Keratinocyte (primary cell): ENCODE data around the gene MCM3AP. TPM values are rescaled to one million over a fixed set of nuclear protein-coding genes. Genes with fewer than 3 reads are reported as not detected.

Experiments used
- DNase-seq: peaks from one replicate; pipeline ENCODE4 v3.0.0-alpha.2; 2011; ENCODE audit warnings: low read depth, missing footprints, low spot score
- FAIRE-seq: peaks from 2 replicates; lab custom pipeline; 2011; peaks lifted over from hg19 to GRCh38; lab: Jason Lieb, UNC
- H2AFZ ChIP-seq: 2 replicates; pipeline ENCODE4 v1.6.0; 2012; ENCODE audit warnings: low read length, control low read depth, inconsistent platforms; ENCODE audit not compliant: control insufficient read depth
- H3K27ac ChIP-seq: 2 replicates; pipeline ENCODE4 v1.5.1; 2011; ENCODE audit warnings: low read length; ENCODE audit not compliant: control insufficient read depth, insufficient read depth
- H3K27me3 ChIP-seq: 3 replicates; pipeline ENCODE4 v1.6.0; 2011; ENCODE audit warnings: low read length; ENCODE audit not compliant: control insufficient read depth, insufficient read depth; ENCODE audit errors: extremely low read depth
- H3K36me3 ChIP-seq, 2 experiments: 2 replicates in 1 of 2; 3 replicates in 1 of 2; pipeline ENCODE4 v1.5.1; 2011; ENCODE audit warnings: low read length in 2 of 2, mild to moderate bottlenecking in 1 of 2; ENCODE audit not compliant: control insufficient read depth in 2 of 2, insufficient read depth in 2 of 2; ENCODE audit errors: extremely low read depth in 1 of 2
- H3K4me1 ChIP-seq: 3 replicates; pipeline ENCODE4 v1.5.1; 2011; ENCODE audit warnings: low read length; ENCODE audit not compliant: control insufficient read depth, insufficient read depth; ENCODE audit errors: extremely low read depth
- H3K4me2 ChIP-seq: 3 replicates; pipeline ENCODE4 v1.6.0; 2011; ENCODE audit warnings: low read depth, low read length; ENCODE audit not compliant: control insufficient read depth, insufficient read depth; ENCODE audit errors: extremely low read depth
- H3K4me3 ChIP-seq, 3 experiments: fragments of 200-600 bp in 1 of 3; sonication (generic) in 1 of 3; 2 replicates in 2 of 3; 3 replicates in 1 of 3; pipeline ENCODE4 v1.5.1; 2011 to 2016; ENCODE audit warnings: low read length in 3 of 3, mild to moderate bottlenecking in 3 of 3, control low read depth in 2 of 3, inconsistent platforms in 1 of 3, low read depth in 1 of 3, mixed read lengths in 1 of 3, mixed run types in 1 of 3, moderate library complexity in 1 of 3; ENCODE audit not compliant: control insufficient read depth in 2 of 3, insufficient read depth in 2 of 3; ENCODE audit errors: extremely low read depth in 1 of 3
- H3K79me2 ChIP-seq: 2 replicates; pipeline ENCODE4 v1.6.0; 2012; ENCODE audit warnings: low read length; ENCODE audit not compliant: control insufficient read depth, insufficient read depth
- H3K9ac ChIP-seq: 3 replicates; pipeline ENCODE4 v1.6.0; 2011; ENCODE audit warnings: low read length; ENCODE audit not compliant: control insufficient read depth, insufficient read depth; ENCODE audit errors: extremely low read depth
- H3K9me1 ChIP-seq: 3 replicates; pipeline ENCODE4 v1.6.0; 2011; ENCODE audit warnings: low read length; ENCODE audit not compliant: control insufficient read depth, insufficient read depth; ENCODE audit errors: extremely low read depth
- H3K9me3 ChIP-seq: 2 replicates; pipeline ENCODE4 v1.5.1; 2012; ENCODE audit warnings: low read depth, low read length; ENCODE audit not compliant: control insufficient read depth
- H4K20me1 ChIP-seq: 3 replicates; pipeline ENCODE4 v1.6.0; 2011; ENCODE audit warnings: low read length; ENCODE audit not compliant: control insufficient read depth, insufficient read depth; ENCODE audit errors: extremely low read depth
- EZH2 ChIP-seq: IDR thresholded peaks from one replicate; pipeline ENCODE4 v1.6.1; 2012; ENCODE audit warnings: inconsistent platforms, mild to moderate bottlenecking, low read length, moderate library complexity
- dilution Hi-C: fragments of 300-500 bp; cut with MboI; formaldehyde crosslinking; loops from one replicate; pipeline ENCODE4 v1.7.0; 2020; ENCODE audit warnings: low sequenced_read_pairs; ENCODE audit not compliant: extremely low pct_ligation_motif_present
- polyA plus RNA-seq, 5 experiments: library from polyadenylated mRNA; depleted of rRNA in 3 of 5; stranded (reverse) in 3 of 5; stranded (forward) in 1 of 5; unstranded in 1 of 5; fragments of >200 nt; gene quantifications; 1 replicate in 1 of 5; 2 replicates in 3 of 5; 3 replicates in 1 of 5; pipeline versions ENCODE4 v1.2.1 to v1.2.3, GENCODE V29; 2011 to 2012; ENCODE audit warnings: missing spikeins in 2 of 5, low read depth in 1 of 5, low replicate concordance in 1 of 5
- TF ChIP-seq, protein P1 (sequence below), 3 experiments: IDR thresholded peaks in 1 of 3; conservative IDR thresholded peaks in 1 of 3; optimal IDR thresholded peaks in 1 of 3; 2 replicates in 2 of 3; 3 replicates in 1 of 3; pipeline versions ENCODE3 to v1.5.1; 2011; ENCODE audit warnings: low read length in 3 of 3, mild to moderate bottlenecking in 3 of 3, moderate library complexity in 2 of 3, control low read depth in 1 of 3, inconsistent platforms in 1 of 3; ENCODE audit not compliant: insufficient read depth in 2 of 3; ENCODE audit errors: extremely low read depth in 1 of 3

The MCM3AP gene
- polyA plus RNA-seq, 1 donor (not counting 4 experiments of a cell fraction or from before 2014, with no cell fraction given), result 34.3 TPM

DNA sequence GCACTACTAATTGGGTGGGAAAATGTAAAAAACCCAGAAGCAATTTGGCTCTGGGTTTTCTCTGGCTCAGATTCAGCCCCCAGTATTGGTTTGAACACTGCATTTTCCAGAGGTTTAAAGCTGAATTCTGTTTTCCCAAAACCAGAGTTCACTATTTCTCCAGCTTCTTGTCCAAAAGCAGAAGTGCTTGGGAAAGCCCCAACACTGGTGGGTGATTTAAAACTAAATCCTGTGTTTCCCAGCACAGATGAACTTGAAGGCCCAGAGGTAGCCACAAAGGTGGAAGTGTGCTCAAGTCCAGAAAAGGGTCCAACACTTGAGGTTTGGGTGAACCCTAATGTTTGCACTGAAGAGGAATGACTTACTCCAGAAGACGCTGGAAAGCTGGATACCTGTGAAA is 678 bp downstream of the MCM3AP start:
- Histone ChIP-seq H4K20me1 (no peaks in the 10 kb centered on the region), H3K9me3 (no peaks in the 10 kb centered on the region), H3K9me1 (no peaks in the 10 kb centered on the region), H3K27ac (peak overlapping the region; percentile 72), H3K4me2 (peak overlapping the region; percentile 85), H3K4me3 (peak overlapping the region; percentile 51 to 84 (median 62)), H3K9ac (peak overlapping the region; percentile 89), H3K36me3 (peaks cover 10 to 26% of the 10 kb centered on the region in 2 experiments), H3K79me2 (peaks cover 58% of the 10 kb centered on the region), H3K27me3 (no peaks in the 10 kb centered on the region), H3K4me1 (peaks cover 21% of the 10 kb centered on the region), H2AFZ (no peak overlapping the region)
- dilution Hi-C loops, result no loop called here
- no peak for FAIRE-seq
- TF ChIP-seq, protein P1, sequence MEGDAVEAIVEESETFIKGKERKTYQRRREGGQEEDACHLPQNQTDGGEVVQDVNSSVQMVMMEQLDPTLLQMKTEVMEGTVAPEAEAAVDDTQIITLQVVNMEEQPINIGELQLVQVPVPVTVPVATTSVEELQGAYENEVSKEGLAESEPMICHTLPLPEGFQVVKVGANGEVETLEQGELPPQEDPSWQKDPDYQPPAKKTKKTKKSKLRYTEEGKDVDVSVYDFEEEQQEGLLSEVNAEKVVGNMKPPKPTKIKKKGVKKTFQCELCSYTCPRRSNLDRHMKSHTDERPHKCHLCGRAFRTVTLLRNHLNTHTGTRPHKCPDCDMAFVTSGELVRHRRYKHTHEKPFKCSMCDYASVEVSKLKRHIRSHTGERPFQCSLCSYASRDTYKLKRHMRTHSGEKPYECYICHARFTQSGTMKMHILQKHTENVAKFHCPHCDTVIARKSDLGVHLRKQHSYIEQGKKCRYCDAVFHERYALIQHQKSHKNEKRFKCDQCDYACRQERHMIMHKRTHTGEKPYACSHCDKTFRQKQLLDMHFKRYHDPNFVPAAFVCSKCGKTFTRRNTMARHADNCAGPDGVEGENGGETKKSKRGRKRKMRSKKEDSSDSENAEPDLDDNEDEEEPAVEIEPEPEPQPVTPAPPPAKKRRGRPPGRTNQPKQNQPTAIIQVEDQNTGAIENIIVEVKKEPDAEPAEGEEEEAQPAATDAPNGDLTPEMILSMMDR (optimal IDR thresholded peaks at IDR 0.05 in 1 of 3, IDR thresholded peaks at IDR 0.05 in 1 of 3, conservative IDR thresholded peaks at IDR 0.05 in 1 of 3; ENCODE audit: extremely low read depth in 1 of 3, insufficient read depth in 2 of 3, low read length in 3 of 3), result no peak
- no peak for TF ChIP-seq EZH2
- DNase-seq, result no peak

DNA sequence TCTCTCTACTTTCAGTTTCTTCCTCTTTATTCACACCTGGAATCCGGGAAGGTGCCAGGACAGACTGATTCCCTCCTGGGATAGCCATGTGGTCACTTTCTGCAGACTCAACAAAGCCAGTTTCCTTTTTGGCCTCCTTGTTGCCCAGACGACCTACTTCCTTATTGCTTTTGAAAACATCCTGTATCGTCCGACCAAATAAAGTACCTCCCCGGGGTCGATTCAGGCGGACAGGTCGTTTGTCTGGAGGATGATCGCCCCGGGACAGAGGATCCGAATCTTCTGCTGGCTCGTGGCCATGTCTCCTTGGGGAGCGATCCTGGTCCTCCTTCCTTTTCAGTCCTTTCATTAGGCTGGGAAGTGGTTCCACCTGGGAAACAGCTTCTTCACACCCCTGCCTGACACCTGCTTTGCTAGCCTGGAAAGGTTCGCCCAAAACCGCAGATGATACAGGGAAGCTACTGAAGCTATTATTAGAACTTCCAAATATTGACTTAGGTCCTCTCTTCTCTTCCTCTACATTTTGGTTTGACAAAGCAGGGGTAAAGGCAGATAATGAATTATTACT is 1.2 kb downstream of the MCM3AP start:
- H3K9me1 ChIP-seq, result no peaks in the 10 kb centered on the region
- H3K4me2 ChIP-seq, result no peak overlapping the region
- peaks cover 62% of the 10 kb centered on the region for H3K79me2 ChIP-seq
- H2AFZ ChIP-seq, result no peak overlapping the region
- dilution Hi-C loops, result no loop called here
- H3K4me3 ChIP-seq, result no peak overlapping the region
- no peak for DNase-seq
- H3K9ac ChIP-seq, result no peak overlapping the region
- H3K27me3 ChIP-seq, result no peaks in the 10 kb centered on the region
- H3K27ac ChIP-seq, result no peak overlapping the region
- H4K20me1 ChIP-seq, result no peaks in the 10 kb centered on the region
- H3K36me3 ChIP-seq, result peaks cover 15 to 30% of the 10 kb centered on the region in 2 experiments
- no peaks in the 10 kb centered on the region for H3K9me3 ChIP-seq
- no peak for FAIRE-seq
- no peak for TF ChIP-seq EZH2
- TF ChIP-seq, protein P1 (optimal IDR thresholded peaks at IDR 0.05 in 1 of 3, IDR thresholded peaks at IDR 0.05 in 1 of 3, conservative IDR thresholded peaks at IDR 0.05 in 1 of 3; ENCODE audit: extremely low read depth in 1 of 3, insufficient read depth in 2 of 3, low read length in 3 of 3), result no peak
- peaks cover 21% of the 10 kb centered on the region for H3K4me1 ChIP-seq
